Measurements from ENCODE around the gene TM4SF1. TPM values are rescaled to one million over a fixed set of nuclear protein-coding genes. Genes with fewer than 3 reads are reported as not detected.

Gene TM4SF1
- total RNA-seq, 1 donor from 2014 or later, result 60.3 TPM

- H3K36me3 Mint-ChIP-seq (ENCODE audit: low read depth), result no peaks in the 10 kb centered on the region
- no peak for DNase-seq (ENCODE audit: low spot score)
- H3K4me3 Mint-ChIP-seq (ENCODE audit: unreplicated experiment), result no peak overlapping the region
- no peaks in the 10 kb centered on the region for H3K9me3 Mint-ChIP-seq (ENCODE audit: low read depth)
- H3K4me1 Mint-ChIP-seq (ENCODE audit: low read depth), result peaks cover 23% of the 10 kb centered on the region
- no peak for TF ChIP-seq CTCF (IDR thresholded peaks at IDR 0.05)
- H3K27me3 Mint-ChIP-seq (ENCODE audit: low read depth), result no peaks in the 10 kb centered on the region
- H3K27ac Mint-ChIP-seq (ENCODE audit: unreplicated experiment), result no peak overlapping the region
Measured at GRCh38 chr3:149319750-149320149, 57.7 kb downstream of the TM4SF1 start.

Other genes with a start within 250 kb of the TM4SF1 start
- gene HPS3, start 248.0 kb downstream of the TM4SF1 start, total RNA-seq, result 16.2 to 17.5 TPM (median 16.5 TPM) in 3 replicates
- gene CP, start 155.8 kb downstream of the TM4SF1 start, total RNA-seq, result not detected in 3 replicates
- 0.20 to 1.4 TPM in 2 of 3 replicates, not detected in the other for gene TM4SF18, start 44.0 kb downstream of the TM4SF1 start, total RNA-seq
- gene TM4SF4, start 97.0 kb upstream of the TM4SF1 start, total RNA-seq, result not detected in 3 replicates

Measured in chondrocyte (in vitro differentiated cells).